Neural cell (in vitro differentiated cells): ENCODE measurements around the gene GRIN2C.

Source experiments
- CTCF ChIP-seq: fragments of 450-650 bp; IDR thresholded peaks from 2 replicates; pipeline ENCODE4 v1.5.1; 2014; ENCODE audit warnings: antibody characterized with exemption, mild to moderate bottlenecking, moderate library complexity; ENCODE audit not compliant: poor library complexity, severe bottlenecking
- EP300 ChIP-seq: fragments of 450-650 bp; conservative IDR thresholded peaks from 2 replicates; pipeline ENCODE4 v1.6.1; 2014; ENCODE audit warnings: antibody characterized with exemption, mild to moderate bottlenecking, moderate library complexity; ENCODE audit not compliant: poor library complexity, severe bottlenecking
- EZH2 ChIP-seq: fragments of 200-600, 300-800 bp; shearing (Covaris generic), sonication (generic); IDR thresholded peaks from 2 replicates; pipeline ENCODE4 v1.6.1; 2014; ENCODE audit warnings: antibody characterized with exemption, low read length, borderline replicate concordance, mild to moderate bottlenecking; ENCODE audit not compliant: insufficient read depth, poor library complexity, severe bottlenecking
- POLR2AphosphoS5 ChIP-seq: IDR thresholded peaks from 2 replicates; pipeline ENCODE4 v1.6.1; 2012
- REST ChIP-seq: IDR thresholded peaks from 2 replicates; pipeline ENCODE4 v1.6.1; 2012; ENCODE audit warnings: borderline replicate concordance
- SMC3 ChIP-seq: fragments of 450-650 bp; conservative IDR thresholded peaks from 2 replicates; pipeline ENCODE4 v1.6.1; 2014; ENCODE audit warnings: antibody characterized with exemption, mild to moderate bottlenecking, moderate library complexity; ENCODE audit not compliant: poor library complexity
- TAF1 ChIP-seq: IDR thresholded peaks from 2 replicates; pipeline ENCODE4 v1.6.1; 2012; ENCODE audit warnings: low read depth

- TF ChIP-seq CTCF: no peak
- no peak for TF ChIP-seq EZH2
- no peak for TF ChIP-seq EP300
- TF ChIP-seq TAF1: no peak
- TF ChIP-seq SMC3: no peak
- TF ChIP-seq POLR2AphosphoS5: no peak
- no peak for TF ChIP-seq REST
Observed at GRCh38 chr17:74807925-74808324, 51.8 kb downstream of the GRIN2C start.
